Measurements from ENCODE around the gene TRIM17. TPM values are rescaled to one million over a fixed set of nuclear protein-coding genes. Genes with fewer than 3 reads are reported as not detected.

Gene TRIM17
- total RNA-seq, 1 experiment from 2014 or later = 55.5 TPM

GRCh38 chr1:228367798-228368791, 48.6 kb downstream of the TRIM17 start:
- BruUV-seq (replicated peaks) = no TSS peak
- Histone ChIP-seq H3K27ac (no peak overlapping the region), H3K4me2 (peak overlapping the region; percentile 69), H3K79me2 (ENCODE audit: low read depth) (no peaks in the 10 kb centered on the region), H3K9me3 (ENCODE audit: insufficient read depth, low read depth) (no peaks in the 10 kb centered on the region), H3K4me1 (replicated peaks; ENCODE audit: insufficient read depth) (peaks cover 27% of the 10 kb centered on the region), H3K9me2 (ENCODE audit: insufficient read depth) (no peaks in the 10 kb centered on the region), H3F3A (ENCODE audit: insufficient read depth, low read depth) (peaks cover 8% of the 10 kb centered on the region; the same call in 1 of the 2 replicates), H2AFZ (no peak overlapping the region), H3K36me3 (ENCODE audit: low read depth) (no peaks in the 10 kb centered on the region), H4K20me1 (ENCODE audit: insufficient read depth) (no peaks in the 10 kb centered on the region), H3K4me3 (no peak overlapping the region), H3K27me3 (ENCODE audit: insufficient read depth, low read depth) (no peaks in the 10 kb centered on the region)
- CTCF ChIA-PET = no interaction called here
- intact Hi-C loops (cut with micrococcal nuclease; ENCODE audit: unreplicated experiment) = no loop called here
- DNase-seq = peak in 1 of 2 experiments; percentile 86
- no peak for TF ChIP-seq EZH2 (IDR thresholded peaks at IDR 0.05; ENCODE audit: low read depth)
- TF ChIP-seq, protein P1, sequence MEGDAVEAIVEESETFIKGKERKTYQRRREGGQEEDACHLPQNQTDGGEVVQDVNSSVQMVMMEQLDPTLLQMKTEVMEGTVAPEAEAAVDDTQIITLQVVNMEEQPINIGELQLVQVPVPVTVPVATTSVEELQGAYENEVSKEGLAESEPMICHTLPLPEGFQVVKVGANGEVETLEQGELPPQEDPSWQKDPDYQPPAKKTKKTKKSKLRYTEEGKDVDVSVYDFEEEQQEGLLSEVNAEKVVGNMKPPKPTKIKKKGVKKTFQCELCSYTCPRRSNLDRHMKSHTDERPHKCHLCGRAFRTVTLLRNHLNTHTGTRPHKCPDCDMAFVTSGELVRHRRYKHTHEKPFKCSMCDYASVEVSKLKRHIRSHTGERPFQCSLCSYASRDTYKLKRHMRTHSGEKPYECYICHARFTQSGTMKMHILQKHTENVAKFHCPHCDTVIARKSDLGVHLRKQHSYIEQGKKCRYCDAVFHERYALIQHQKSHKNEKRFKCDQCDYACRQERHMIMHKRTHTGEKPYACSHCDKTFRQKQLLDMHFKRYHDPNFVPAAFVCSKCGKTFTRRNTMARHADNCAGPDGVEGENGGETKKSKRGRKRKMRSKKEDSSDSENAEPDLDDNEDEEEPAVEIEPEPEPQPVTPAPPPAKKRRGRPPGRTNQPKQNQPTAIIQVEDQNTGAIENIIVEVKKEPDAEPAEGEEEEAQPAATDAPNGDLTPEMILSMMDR (conservative IDR thresholded peaks at IDR 0.05) = no peak
- POLR2A ChIA-PET (ENCODE audit: unreplicated experiment) = interaction anchor here (0.6 kb wide), 2 partner anchors 25 to 202 kb away, joined by 3 read pairs; no protein-coding TSS in a partner anchor

DNA sequence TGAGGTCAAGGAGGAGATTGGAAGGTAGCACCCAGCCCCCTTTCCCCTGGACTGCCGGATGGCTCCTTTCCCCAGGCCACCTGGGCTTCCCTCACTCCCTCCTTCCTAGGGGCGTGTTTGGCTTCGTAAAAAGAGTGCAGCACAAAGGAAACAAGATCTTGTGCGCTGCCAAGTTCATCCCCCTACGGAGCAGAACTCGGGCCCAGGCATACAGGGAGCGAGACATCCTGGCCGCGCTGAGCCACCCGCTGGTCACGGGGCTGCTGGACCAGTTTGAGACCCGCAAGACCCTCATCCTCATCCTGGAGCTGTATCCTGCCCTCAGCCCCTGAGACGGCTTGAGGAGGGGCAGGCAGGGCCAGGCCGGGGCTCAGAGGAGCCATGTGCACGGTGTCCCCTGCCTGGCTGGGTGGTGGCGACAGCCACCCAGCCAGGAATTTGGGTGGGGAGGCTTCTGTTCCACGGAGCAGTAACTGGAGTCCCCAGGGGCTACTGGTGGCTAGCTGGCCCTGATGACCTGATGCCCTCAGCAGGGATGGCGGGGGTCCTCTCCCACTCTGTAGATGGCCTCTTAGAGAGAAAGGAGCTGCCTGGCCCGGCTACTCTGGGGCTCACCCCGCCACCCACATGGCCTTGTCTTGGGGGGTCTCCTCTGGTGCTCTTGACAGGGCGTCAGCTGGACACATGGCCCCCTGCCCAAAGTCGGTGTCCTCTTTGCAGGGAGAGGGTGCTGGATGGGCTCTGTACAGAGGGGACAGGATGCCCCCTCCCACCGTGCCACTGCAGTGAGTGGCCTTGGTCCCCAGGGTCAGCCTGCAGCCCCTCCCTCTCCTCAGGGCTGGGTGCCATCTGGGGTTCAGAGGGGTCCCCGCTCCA, 49.6 kb downstream of the TRIM17 start:
- Histone ChIP-seq H3F3A (ENCODE audit: insufficient read depth, low read depth) (peaks cover 8% of the 10 kb centered on the region; the same call in 1 of the 2 replicates), H4K20me1 (ENCODE audit: insufficient read depth) (no peaks in the 10 kb centered on the region), H3K4me3 (no peak overlapping the region), H3K27ac (no peak overlapping the region), H3K27me3 (ENCODE audit: insufficient read depth, low read depth) (no peaks in the 10 kb centered on the region), H3K4me1 (replicated peaks; ENCODE audit: insufficient read depth) (peaks cover 27% of the 10 kb centered on the region), H3K9me2 (ENCODE audit: insufficient read depth) (no peaks in the 10 kb centered on the region), H3K4me2 (peak overlapping the region; percentile 69), H2AFZ (no peak overlapping the region), H3K9me3 (ENCODE audit: insufficient read depth, low read depth) (no peaks in the 10 kb centered on the region), H3K79me2 (ENCODE audit: low read depth) (no peaks in the 10 kb centered on the region), H3K36me3 (ENCODE audit: low read depth) (no peaks in the 10 kb centered on the region)
- intact Hi-C loops (cut with micrococcal nuclease; ENCODE audit: unreplicated experiment) = no loop called here
- POLR2A ChIA-PET (ENCODE audit: unreplicated experiment) = no interaction called here
- CTCF ChIA-PET = no interaction called here
- no TSS peak for BruUV-seq (replicated peaks)
- TF ChIP-seq, protein P1 (conservative IDR thresholded peaks at IDR 0.05) = no peak
- no peak for TF ChIP-seq EZH2 (IDR thresholded peaks at IDR 0.05; ENCODE audit: low read depth)
- no peak for DNase-seq
